Activated CD4-positive, alpha-beta T cell treated with anti-CD3 and anti-CD28 coated beads, Interleukin-2, amount 50 U/mL, for 24 hours (primary cell): Measurements from ENCODE around the gene ELOVL5.
"Not testable (repeated sequence)": the region's sequence is repeated elsewhere in the genome, so short reads cannot be mapped to it uniquely, and the experiment has no call there.

Experiments
- DNase-seq, 2 donors: peaks; one replicate each; pipeline ENCODE4 v3.0.0-alpha.2; 2020; ENCODE audit warnings: low read depth in 1 of 2, low spot score in 1 of 2

Gene ELOVL5

DNA sequence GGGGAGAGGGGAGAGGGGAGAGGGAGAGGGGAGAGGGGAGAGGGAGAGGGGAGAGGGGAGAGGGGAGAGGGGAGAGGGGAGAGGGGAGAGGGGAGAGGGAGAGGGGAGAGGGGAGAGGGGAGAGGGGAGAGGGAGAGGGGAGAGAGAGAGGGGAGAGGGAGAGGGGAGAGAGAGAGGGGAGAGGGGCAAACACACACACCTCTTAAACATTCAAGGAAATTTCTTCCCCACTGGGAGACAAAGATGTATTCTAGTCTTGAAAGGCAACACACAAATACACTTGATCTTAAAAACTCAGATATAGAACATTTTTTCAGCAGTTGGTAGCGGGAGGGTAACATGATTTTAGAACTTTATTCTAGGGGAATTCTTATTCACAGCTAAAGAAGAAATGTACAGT is 42.5 kb downstream of the ELOVL5 start:
- DNase-seq: not testable (repeated sequence)

DNA sequence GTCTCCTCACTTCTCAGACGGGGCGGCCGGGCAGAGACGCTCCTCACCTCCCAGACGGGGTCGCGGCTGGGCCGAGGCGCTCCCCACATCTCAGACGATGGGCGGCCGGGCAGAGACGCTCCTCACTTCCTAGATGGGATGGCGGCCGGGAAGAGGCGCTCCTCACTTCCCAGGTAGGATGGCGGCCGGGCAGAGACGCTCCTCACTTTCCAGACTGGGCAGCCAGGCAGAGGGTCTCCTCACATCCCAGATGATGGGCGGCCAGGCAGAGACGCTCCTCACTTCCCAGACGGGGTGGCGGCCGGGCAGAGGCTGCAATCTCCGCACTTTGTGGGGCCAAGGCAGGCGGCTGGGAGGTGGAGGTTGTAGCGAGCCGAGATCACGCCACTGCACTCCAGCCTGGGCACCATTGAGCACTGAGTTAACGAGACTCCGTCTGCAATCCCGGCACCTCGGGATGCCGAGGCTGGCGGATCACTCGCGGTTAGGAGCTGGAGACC is 43.2 kb downstream of the ELOVL5 start:
- not testable (repeated sequence) for DNase-seq

- not testable (repeated sequence) for DNase-seq
Measured at GRCh38 chr6:53304953-53305352, 43.8 kb downstream of the ELOVL5 start.

DNA sequence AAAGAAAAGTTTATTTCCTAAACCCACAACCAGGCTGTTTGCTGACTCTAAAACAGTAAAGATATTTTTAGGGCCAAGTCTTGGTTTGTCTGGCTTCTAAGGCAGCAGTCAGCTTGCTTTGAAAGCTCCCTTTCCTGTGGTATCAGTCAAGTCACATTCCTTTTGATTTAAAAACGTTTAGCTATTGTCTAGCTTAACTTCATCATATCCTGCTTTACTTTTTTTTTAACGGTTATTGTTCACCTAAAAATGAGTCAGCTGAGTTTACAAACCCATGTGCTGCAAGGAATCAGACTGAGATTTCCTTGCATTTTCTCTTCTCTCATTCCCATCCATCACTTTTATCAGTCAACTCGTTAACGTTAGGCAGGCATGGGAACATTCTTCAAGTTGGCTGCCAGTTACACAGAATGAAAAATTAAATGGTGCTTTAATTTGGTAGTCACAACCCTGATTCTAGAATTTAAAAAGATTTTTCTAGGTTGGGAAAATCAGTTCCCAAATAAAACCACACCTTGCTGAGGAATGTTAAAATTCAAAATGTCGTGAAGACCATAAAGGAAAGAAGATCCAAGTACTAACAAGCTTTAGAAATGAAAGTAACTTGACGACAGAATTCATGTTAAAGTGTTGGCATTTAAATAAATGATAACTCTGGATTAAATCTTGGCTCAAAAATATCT is 45.9 kb downstream of the ELOVL5 start:
- DNase-seq: no peak

DNA sequence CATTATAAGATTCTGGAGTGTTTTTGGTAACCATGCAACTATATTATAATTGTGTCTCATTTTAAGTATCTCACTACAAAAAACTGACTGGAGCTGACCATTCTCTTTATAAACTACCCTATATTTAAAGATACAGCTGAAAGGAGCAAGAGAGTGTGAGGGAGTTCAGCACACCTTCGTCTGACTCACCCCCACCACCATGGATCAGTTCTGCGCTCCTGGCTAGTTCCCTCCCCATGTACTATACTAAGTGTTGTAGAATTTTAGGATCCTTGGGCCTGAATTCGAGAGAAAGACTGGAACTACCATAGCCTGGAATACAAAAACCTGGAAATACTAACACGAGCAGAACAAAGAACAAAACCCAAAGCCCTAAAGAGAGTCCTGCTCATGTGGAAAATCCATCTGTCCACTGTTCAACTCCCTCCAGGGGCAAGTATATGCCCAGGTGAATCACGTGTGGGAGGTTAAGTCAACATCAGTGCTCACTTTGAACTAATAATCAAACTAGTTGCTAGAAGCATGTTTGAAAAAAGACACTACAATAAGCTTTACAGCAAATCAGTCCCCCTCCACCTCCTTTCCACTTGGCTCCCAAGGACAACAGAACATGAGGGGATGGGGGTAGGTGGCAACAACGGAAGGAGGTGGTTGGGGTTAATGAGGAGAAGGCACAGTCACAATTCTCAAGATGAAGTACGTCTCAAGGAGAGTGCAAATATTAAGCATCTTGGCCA is 46.8 kb downstream of the ELOVL5 start:
- DNase-seq: no peak

- DNase-seq: no peak
Measured at GRCh38 chr6:53300656-53301551, 47.8 kb downstream of the ELOVL5 start.

DNA sequence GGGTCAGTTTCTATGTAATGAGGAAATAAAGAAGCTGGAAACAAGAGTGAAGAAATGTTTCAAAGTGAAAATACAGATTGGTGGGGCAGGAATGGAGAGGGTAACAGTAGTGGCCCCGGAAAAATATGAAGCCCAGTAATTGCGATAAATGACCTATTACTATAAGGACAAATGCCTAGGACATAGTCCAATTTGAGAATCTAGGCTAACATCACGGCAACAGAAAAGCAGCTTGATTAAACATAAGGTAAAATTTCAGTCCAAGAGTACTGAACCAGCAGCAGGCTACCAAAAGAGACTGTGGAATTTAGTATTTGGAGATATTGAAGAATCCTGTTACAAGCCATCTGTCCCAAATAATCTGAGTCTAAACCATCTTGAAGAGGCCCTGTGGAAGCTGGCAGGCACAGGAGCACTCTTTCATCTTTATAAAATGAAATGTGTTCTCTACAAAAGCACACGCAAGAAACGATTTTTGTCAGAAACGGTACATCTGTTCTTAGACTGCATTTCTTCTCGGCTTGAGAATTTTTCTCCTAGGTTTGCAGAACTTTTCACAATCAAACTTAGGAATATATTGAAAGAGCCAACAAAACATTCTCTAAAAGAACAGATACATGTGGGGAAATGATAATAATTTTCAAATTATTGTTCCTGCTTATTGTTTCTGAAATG is 49.3 kb downstream of the ELOVL5 start:
- no peak for DNase-seq

DNA sequence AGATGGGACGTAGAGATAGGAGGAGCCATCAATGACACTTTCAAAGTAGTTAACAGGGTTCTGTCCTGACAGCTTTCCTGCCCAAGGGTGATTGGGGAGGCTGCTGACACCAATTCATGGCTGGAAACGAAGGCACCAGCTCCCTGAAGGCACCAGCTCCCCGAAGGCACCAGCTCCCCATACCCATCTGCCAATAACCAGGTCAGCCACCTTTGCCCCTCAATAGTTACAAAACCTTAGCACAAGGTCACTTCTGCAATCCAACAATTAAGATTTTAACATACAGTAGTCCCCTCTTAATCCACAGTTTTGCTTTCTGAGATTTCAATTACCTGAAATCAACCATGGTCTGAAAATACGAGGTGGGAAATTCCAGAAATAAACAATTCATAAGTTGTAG is 51.7 kb downstream of the ELOVL5 start:
- no peak for DNase-seq

DNA sequence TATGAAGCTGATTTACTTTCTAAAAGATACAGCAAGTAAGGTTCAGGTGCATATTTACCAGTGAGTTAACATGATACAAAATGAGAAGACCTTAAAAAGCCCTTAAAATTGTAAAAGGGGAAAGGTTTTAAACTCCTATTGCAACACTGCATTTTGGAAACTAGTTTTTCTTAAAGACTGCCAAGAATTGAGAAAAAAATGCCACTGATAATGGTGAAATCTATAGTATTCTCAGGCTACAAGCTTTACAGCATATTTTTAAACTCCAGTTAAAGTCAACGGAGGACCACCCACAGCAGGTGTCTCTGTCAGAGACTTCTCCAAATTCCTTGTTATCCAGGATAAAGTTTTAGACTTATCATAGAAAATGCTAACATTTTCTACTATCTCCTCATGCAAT is 53.6 kb downstream of the ELOVL5 start:
- DNase-seq: no peak

- no peak for DNase-seq
Measured at GRCh38 chr6:53294611-53295010, 54.1 kb downstream of the ELOVL5 start.

DNA sequence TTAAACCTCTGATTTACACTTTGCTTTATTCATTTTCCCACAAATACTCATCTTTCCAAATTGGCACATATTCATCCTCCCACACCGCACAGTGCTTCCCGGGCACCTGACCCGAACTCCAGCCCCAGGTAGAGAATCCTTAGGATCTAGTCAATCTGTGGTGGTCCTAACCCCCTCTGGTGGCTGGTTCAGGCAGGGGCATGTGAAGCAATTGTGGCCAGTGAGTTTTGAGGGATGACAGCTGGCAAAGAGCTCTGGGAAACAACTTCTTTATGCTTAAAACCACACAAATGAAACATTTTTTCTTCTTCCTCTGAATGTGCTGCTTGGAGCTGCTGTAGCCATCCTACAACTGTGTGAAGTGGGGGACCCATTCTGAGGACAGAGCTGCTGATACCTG is 54.7 kb downstream of the ELOVL5 start:
- no peak for DNase-seq

DNA sequence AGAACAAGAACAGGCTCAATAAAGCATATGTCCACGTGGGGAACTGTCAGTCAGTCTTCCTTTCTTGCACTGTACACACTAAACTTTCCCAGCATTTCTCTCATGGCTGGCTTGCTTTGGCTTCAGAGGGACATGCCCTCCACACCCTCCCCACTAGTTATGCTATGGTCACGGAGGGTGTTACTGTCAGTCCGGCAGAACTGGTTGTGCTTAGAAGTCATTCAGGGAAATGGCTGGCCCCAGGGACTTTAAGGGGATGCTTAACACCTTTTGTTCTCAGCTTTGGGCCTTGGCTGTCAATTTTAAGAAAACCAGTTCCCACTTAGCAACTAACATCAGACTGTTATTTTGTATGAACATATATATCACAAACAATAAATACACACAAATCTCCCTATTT is 55.1 kb downstream of the ELOVL5 start:
- DNase-seq: no peak

DNA sequence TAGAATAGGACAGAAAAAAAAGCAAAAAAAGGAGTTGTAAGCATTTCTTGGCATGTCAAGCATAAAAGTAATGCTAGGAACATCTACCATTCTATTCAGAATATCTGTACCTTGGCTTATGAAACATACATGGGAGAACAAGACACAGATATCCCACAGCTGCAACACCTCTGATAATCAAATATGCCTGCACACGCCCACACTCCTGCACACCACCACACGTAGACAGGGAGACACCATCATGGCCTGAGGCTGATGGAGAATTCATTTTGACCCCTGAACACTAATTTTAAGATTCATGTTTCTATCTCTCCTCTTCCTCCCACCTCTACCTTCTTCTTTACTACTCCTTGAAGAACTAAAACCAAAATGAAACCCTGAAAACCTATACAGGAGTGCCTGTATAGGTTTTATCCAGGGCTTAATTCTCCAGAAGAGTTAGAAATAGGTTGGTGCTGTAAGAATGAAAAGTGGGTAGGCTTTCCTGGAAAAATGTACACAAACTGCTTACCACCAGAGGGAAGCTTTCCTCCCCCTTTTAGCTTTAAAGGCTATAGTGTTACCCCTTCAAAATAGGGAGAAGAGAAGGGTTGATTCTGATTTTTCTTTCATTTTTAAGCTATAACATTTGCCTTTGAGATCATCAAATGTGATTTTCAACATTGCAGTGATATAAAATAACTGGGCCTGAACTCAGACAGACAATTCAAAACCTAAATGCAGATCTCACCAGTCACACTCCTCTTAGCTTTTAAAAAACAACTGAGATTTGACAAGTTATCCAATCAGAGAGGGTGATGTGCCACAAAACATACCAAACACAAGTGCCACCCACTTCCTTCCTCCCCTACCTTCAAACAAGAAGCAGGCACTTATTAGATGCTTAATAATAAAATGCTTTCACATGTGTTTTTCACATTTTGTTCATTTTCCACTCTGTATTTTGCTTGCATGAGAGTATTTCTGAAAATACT is 57.9 kb downstream of the ELOVL5 start:
- DNase-seq: no peak

GRCh38 chr6:53287336-53288225 is 61.2 kb downstream of the ELOVL5 start:
- DNase-seq: no peak

GRCh38 chr6:53284901-53285300 is 63.8 kb downstream of the ELOVL5 start:
- DNase-seq: no peak

DNA sequence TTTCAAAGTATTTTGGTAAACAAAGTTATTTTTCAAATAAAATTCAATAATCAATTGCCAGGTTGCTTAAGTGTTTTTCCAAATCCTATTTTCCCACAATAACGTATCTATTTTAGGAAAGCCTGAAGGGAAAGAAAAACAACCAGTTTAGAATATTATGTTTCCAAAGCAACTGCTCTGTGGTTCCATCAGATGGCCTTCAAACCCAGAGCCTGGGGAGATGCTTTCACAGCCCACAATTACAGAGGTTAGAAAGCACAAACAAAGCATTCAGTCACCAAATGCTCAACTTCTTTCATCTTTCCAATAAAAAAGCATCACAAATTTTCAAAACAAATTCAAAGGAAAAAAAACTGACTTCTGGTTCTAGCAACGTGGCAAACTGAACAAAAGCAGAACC is 66.0 kb downstream of the ELOVL5 start:
- no peak for DNase-seq

- no peak for DNase-seq
Measured at GRCh38 chr6:53282234-53282633, 66.5 kb downstream of the ELOVL5 start.

DNA sequence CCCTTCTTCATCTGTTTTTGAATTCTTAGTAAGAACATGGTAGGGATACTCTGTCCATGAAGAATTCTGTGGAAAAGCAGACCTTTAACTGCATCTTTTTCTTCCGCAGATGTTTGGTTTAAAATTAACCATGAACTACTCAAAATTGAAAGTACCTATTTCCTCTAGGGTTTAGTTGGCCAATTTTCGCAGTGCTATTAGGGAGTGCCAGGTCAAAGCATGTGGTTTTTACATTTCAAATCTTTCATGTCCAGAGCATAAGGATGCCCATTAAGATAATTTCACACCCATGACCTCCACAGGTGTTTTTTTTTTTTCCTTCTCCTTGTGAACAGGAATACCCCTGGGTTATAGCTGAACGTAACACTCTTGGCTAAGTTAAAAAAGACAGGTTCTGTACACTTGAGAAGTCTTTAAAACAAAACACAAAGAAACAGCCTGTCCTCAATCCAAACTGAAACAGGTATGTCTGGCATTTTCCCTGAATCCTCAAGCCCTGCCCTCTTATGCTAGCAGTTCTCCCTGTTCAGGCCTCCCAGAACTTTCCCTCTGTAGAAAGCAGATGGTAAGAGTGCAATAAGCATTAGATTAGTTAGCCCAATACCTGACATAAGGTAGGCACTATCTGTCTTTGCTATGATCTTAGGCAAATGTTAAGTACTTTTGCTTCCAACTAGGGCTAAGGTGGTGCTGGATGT is 67.1 kb downstream of the ELOVL5 start:
- DNase-seq: no peak
